Cerebellar nuclear complex (tissue), 1 donor: Measurements from ENCODE around the gene FUT7.
"Not testable (repeated sequence)": the region's sequence is repeated elsewhere in the genome, so short reads cannot be mapped to it uniquely, and the experiment has no call there.

ENCODE experiments used
- DNase-seq, 2 experiments: peaks; one replicate each; lab custom pipeline; 2025; lab: John Stamatoyannopoulos, UW

FUT7 gene

GRCh38 chr9:137017791-137018497 is 13.9 kb downstream of the FUT7 start:
- DNase-seq: no peak

- DNase-seq: no peak
These were observed 14.8 kb downstream of the FUT7 start for GRCh38 chr9:137017071-137017470.

DNA sequence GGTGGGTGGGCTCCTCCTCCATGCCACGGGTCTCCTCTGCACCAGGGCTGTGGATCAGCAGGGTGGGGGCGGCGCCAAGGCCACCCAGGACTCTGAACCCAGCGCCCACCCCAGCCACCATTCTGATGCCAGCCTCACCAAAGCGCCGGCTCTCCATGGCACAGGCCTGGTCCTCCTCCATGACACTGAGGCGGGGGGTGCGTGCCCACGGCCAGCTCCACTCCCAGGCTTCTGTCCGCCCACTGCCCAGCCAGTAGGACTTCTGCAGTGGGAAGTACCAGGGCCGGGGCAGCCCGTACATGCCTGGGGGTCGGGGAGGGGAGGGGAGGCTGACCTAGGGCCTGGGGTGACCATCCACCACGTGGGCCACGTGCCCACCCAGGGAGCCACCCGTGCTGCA is 15.5 kb downstream of the FUT7 start:
- DNase-seq: no peak

- no peak for DNase-seq
These were observed 15.9 kb downstream of the FUT7 start for GRCh38 chr9:137015976-137016375.

DNA sequence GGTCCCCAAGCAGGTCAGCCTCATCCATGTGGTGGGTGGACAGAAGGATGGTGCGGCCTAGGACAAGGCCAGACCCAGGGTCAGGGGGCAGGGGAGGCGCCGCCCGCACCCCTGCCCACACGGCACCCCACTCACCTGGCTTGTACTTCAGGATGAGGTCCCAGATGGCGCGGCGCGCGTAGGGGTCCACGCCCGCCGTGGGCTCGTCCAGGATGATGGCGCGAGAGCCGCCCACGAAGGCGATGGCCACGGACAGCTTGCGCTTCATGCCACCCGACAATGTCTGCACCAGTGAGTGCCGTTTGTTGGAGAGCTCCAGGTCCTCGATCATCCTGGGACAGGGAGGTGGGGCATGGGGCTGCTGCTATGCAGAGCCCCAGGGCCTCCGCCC is 16.4 kb downstream of the FUT7 start:
- DNase-seq: no peak

- no peak for DNase-seq
These were observed 16.9 kb downstream of the FUT7 start for GRCh38 chr9:137014776-137015539.

DNA sequence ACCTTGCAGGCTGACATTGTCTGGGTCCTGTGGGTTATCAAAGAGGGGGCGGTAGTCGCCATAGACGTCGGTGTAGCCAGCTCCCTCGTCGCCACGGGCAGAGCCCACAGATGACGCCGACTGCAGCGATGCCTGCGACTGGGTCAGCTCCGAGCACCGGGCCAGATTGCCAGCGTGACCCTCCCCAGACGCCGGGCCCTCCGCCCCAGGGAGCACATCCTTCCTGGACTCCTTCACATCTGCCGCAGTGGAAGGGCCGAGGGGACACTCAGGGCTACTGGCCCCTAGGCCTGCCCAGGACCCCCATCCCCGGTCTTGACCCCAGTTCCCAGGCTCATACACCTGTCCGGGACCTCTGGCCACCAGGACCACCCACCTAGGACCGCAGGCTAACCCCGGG is 17.7 kb downstream of the FUT7 start:
- no peak for DNase-seq

- no peak for DNase-seq
These were observed 18.3 kb downstream of the FUT7 start for GRCh38 chr9:137013571-137013940.

DNA sequence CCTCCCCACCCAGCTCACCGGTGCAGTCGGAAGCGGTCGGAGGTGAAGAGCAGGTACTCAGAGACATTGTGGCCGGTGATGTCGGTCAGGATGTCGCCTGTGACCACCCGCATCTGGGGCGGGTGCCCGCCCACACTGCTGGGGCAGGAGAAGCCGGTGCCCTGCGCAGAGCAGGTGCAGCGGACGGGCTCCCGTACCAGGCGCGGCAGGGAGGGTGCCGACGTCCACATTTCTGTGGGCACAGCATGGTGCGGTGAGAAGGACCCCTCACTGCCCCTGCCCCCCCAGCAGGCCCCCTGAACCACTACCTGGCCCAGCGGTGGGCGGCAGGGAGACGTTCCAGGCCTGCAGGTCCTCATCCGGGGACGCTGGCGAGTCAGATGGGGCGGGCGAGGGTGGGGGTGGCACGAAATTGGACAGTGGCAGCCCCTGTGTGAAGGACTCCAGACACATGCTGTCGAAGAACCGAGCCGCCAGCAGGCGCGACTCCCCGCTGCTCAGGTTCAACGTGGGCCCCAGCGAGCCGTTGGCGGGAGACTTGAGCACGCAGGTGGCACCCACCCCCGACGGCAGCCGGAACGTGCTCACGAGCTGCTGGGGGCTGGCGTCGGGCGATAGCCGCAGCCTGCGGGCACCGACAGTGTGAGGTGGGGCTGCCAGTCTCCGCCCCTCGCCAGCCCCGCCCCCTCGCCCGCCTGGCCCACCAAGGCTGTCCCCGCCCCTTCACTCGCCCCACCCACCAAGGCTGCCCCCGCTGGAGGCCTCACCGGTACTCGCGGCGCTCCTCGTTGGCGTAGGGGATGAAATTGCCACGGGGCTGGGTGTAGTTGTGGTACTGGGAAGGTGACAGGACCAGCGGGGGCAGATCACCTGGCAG is 19.0 kb downstream of the FUT7 start:
- DNase-seq: no peak

GRCh38 chr9:137011907-137012675 is 19.8 kb downstream of the FUT7 start:
- no peak for DNase-seq

- DNase-seq: no peak
These were observed 20.7 kb downstream of the FUT7 start for GRCh38 chr9:137011156-137011555.

DNA sequence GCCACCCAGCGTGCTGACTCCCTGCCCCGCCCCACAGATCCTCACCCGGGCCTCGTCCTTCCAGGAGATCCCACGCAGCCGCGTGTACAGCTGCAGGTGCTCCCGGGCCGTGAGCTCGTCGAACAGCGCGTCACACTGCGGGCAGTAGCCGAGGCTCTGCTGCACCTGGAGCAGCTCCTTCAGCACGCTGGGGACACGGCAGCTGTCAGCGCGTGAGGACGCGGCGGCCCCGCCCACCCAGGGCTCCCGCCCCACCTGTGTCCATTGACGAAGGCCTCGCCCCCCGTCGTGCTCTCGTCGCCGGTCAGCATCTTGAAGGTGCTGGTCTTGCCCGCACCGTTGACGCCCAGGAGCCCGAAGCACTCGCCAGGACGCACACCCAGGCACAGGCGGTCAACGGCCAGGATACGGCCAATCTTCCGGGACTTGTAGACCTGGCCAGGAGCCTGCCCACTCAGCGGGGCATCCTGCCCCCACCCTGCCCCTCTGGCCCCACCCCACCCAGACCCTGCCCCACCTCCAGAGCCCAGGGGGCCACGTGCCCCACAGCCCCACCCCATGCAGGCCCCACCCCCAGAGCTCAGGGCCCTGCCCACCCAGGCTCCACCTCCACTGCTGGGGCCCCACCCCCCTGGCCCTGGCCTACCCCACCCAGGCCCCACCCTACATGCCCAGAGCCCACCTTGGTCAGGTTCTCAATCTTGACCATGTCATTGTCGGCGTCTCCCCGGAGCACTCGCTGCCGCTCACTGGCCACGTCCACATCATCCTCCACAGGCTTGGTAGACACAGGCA is 21.8 kb downstream of the FUT7 start:
- no peak for DNase-seq

DNA sequence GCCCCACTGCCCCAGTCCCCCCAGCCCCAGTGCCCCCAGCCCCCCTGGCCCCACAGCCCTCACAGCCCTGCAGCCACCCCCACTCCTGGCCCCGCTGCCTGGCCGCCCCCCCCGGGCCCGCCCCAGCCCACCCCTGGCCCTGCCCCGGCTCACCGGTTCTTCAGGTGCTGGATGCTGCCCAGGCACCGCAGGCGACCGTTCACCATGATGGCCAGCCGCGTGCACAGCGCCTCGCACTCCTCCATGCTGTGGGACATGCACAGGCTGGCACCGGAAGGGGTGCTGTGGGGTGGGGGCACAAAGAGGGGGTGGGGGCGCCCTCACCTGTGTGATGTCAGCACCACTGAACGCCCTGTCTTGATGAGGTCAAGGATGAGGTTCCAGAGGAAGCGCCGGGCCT is 22.7 kb downstream of the FUT7 start:
- DNase-seq: no peak

DNA sequence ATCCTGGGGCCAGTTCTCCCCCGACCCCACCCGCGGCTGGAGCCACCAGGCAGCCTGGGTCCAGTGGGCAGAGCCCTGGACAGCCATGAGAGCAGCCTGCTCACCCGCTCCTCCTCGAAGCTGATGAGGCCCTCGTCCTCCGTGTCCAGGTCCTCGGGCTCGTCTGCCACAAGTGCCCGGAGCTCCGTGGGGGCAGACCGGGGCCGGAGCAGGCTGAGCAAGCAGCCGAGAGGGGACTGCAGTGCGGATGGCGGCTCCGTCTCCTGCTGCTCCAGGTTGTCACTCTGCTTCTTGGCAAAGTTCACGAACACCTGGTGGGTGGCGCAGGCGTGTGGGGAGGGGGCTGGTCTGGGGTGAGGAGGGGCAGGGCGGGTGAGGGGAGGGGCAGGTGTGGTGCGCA is 23.6 kb downstream of the FUT7 start:
- DNase-seq: no peak

DNA sequence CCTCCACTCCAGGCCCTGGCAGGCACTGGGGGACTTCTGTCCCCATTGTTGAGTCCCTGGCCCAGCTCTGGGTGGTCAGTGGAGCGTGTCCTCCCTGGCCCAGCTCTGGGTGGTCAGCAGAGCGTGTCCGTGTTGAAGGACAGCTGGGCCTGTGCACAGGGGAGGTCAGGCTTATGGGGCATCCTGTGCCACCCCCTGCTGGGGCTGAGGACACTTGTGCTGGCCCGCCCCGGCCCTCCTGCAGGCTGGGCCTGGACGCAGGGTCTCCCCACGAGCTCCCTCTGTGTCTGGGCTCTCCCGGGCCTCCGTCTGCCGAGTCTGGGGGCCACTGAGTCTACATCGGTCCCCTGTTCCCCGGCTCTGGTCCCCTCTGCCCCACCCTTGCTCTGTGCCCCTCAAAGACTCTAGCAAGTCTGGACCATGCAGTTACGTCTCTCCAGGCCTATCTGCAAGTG is 24.0 kb downstream of the FUT7 start:
- no peak for DNase-seq

- DNase-seq: no peak
These were observed 24.6 kb downstream of the FUT7 start for GRCh38 chr9:137007108-137007815.

GRCh38 chr9:137006116-137007003 is 25.5 kb downstream of the FUT7 start:
- DNase-seq: no peak

DNA sequence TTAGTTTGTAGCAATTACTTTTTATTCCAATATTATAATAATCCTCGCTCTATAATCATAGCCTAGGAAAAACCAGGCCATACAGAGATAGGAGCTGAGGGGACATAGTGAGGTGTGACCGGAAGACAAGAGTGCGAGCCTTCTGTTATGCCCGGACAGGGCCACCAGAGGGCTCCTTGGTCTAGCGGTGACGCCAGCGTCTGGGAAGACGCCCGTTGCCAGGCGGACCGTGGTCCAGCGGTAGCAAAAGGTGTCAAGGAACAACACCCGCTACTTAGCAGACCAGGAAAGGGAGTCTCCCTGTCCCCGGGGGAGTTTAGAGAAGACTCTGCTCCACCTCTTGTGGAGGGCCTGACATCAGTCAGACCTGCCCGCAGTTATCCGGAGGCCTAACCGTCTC is 27.6 kb downstream of the FUT7 start:
- not testable (repeated sequence) for DNase-seq

- no peak for DNase-seq
These were observed 29.2 kb downstream of the FUT7 start for GRCh38 chr9:137002646-137003041.
